ENCODE measurements around the gene SULT1A1.

SULT1A1 gene

GRCh38 chr16:28575446-28576109 lies 34.3 kb downstream of the SULT1A1 start:
- no peak for TF ChIP-seq CTCF (IDR thresholded peaks at IDR 0.05; ENCODE audit: low read depth, low read length)
- H3K4me3 ChIP-seq (ENCODE audit: low read depth, low read length), result no peak overlapping the region

- no peak overlapping the region for H3K4me3 ChIP-seq (ENCODE audit: low read depth, low read length)
- no peak for TF ChIP-seq CTCF (IDR thresholded peaks at IDR 0.05; ENCODE audit: low read depth, low read length)
These were observed 34.9 kb downstream of the SULT1A1 start for GRCh38 chr16:28574925-28575324.

- no peak overlapping the region for H3K4me3 ChIP-seq (ENCODE audit: low read depth, low read length)
- no peak for TF ChIP-seq CTCF (IDR thresholded peaks at IDR 0.05; ENCODE audit: low read depth, low read length)
These were observed 35.8 kb downstream of the SULT1A1 start for GRCh38 chr16:28573738-28574718.

- H3K4me3 ChIP-seq (ENCODE audit: low read depth, low read length), result no peak overlapping the region
- TF ChIP-seq CTCF (IDR thresholded peaks at IDR 0.05; ENCODE audit: low read depth, low read length), result no peak
These were observed 36.9 kb downstream of the SULT1A1 start for GRCh38 chr16:28572696-28573510.

- H3K4me3 ChIP-seq (ENCODE audit: low read depth, low read length), result no peak overlapping the region
- TF ChIP-seq CTCF (IDR thresholded peaks at IDR 0.05; ENCODE audit: low read depth, low read length), result no peak
These were observed 39.7 kb downstream of the SULT1A1 start for GRCh38 chr16:28569968-28570752.

- TF ChIP-seq CTCF (IDR thresholded peaks at IDR 0.05; ENCODE audit: low read depth, low read length), result no peak
- no peak overlapping the region for H3K4me3 ChIP-seq (ENCODE audit: low read depth, low read length)
These were observed 40.8 kb downstream of the SULT1A1 start for GRCh38 chr16:28569021-28569420.
